Activated B cell treated with CpG ODN at 0.5 μM for 24 hours (primary cell): ENCODE data around the gene MON2. TPM values are rescaled to one million over a fixed set of nuclear protein-coding genes. Genes with fewer than 3 reads are reported as not detected.

Experiments used
- ATAC-seq: fragments of 200-7000 bp; cut with Tn5 transposase; one replicate; pipeline ENCODE4 v1.10.0; 2021; ENCODE audit warnings: low read depth, mild to moderate bottlenecking, moderate library complexity
- CTCF ChIA-PET: fragments of 350-600 bp; sonication (Branson Sonifier 250); formaldehyde crosslinking; loops from one replicate; lab custom pipeline; 2021; ENCODE audit warnings: antibody characterized with exemption; lab: Charles Lee
- POLR2A ChIA-PET: fragments of 350-600 bp; sonication (Branson Sonifier 250); formaldehyde crosslinking; loops from one replicate; lab custom pipeline; 2021; ENCODE audit warnings: antibody characterized with exemption; lab: Charles Lee
- DNase-seq: peaks from one replicate; pipeline ENCODE4 v3.0.0; 2022
- H3K27ac Mint-ChIP-seq: one replicate; pipeline ENCODE4 v1.8.0; 2020; ENCODE audit warnings: mixed read lengths
- H3K27me3 Mint-ChIP-seq: one replicate; pipeline ENCODE4 v1.8.0; 2021; ENCODE audit warnings: mixed read lengths
- H3K36me3 Mint-ChIP-seq: one replicate; pipeline ENCODE4 v1.8.0; 2021; ENCODE audit warnings: low read depth, mixed read lengths
- H3K4me1 Mint-ChIP-seq: one replicate; pipeline ENCODE4 v1.8.0; 2021; ENCODE audit warnings: mixed read lengths
- H3K4me3 Mint-ChIP-seq: one replicate; pipeline ENCODE4 v1.8.0; 2020; ENCODE audit warnings: mild to moderate bottlenecking, mixed read lengths
- H3K9me3 Mint-ChIP-seq: one replicate; pipeline ENCODE4 v1.8.0; 2020; ENCODE audit warnings: mixed read lengths
- CTCF ChIP-seq: fragments of 200-600 bp; IDR thresholded peaks from one replicate; pipeline ENCODE4 v1.8.0; 2022; ENCODE audit warnings: antibody characterized with exemption, mild to moderate bottlenecking
- intact Hi-C: fragments of 100-400 bp; cut with micrococcal nuclease; formaldehyde crosslinking; loops from one replicate; pipeline ENCODE4 v1.15.1; 2024
- total RNA-seq: library from RNA; stranded (reverse); gene quantifications from 2 replicates; pipeline ENCODE4 v1.2.3, GENCODE V29; 2022

The MON2 gene
- total RNA-seq, 1 donor from 2014 or later, result 69.9 TPM

GRCh38 chr12:62642486-62642885, 175.9 kb downstream of the MON2 start:
- CTCF ChIA-PET, result interaction anchor here (1.3 kb wide), 1 partner anchor 10 kb away, joined by 3 read pairs; no protein-coding TSS in a partner anchor
- Mint-ChIP-seq H3K4me1 (peaks cover 6% of the 10 kb centered on the region), H3K4me3 (no peak overlapping the region), H3K27ac (no peak overlapping the region), H3K36me3 (no peaks in the 10 kb centered on the region), H3K9me3 (no peaks in the 10 kb centered on the region), H3K27me3 (peaks cover 8% of the 10 kb centered on the region)
- DNase-seq (no peak), ATAC-seq (no peak)
- TF ChIP-seq CTCF, result no peak
- intact Hi-C loops, result no loop called here
- POLR2A ChIA-PET, result interaction anchor here (0.6 kb wide), 1 partner anchor 38 kb away, joined by 5 read pairs; no protein-coding TSS in a partner anchor

GRCh38 chr12:62643486-62643885, 176.9 kb downstream of the MON2 start:
- H3K27me3 Mint-ChIP-seq, result peaks cover 6% of the 10 kb centered on the region
- no peak overlapping the region for H3K27ac Mint-ChIP-seq
- no peak for TF ChIP-seq CTCF
- H3K9me3 Mint-ChIP-seq, result no peaks in the 10 kb centered on the region
- POLR2A ChIA-PET, result no interaction called here
- CTCF ChIA-PET, result no interaction called here
- no peak for DNase-seq
- intact Hi-C loops, result no loop called here
- H3K36me3 Mint-ChIP-seq, result no peaks in the 10 kb centered on the region
- no peak for ATAC-seq
- H3K4me1 Mint-ChIP-seq, result peaks cover 6% of the 10 kb centered on the region
- H3K4me3 Mint-ChIP-seq, result no peak overlapping the region

- no peak overlapping the region for H3K4me3 Mint-ChIP-seq
- H3K4me1 Mint-ChIP-seq, result peaks cover under 1% of the 10 kb centered on the region
- no peak overlapping the region for H3K27ac Mint-ChIP-seq
- ATAC-seq, result no peak
- DNase-seq, result no peak
- no peak for TF ChIP-seq CTCF
- no peaks in the 10 kb centered on the region for H3K36me3 Mint-ChIP-seq
- ChIA-PET POLR2A (no interaction called here), CTCF (no interaction called here)
- peaks cover 5% of the 10 kb centered on the region for H3K27me3 Mint-ChIP-seq
- intact Hi-C loops, result no loop called here
- H3K9me3 Mint-ChIP-seq, result no peaks in the 10 kb centered on the region
These were observed 179.9 kb downstream of the MON2 start for GRCh38 chr12:62646566-62646965.

- CTCF ChIA-PET, result no interaction called here
- no peak for ATAC-seq
- Mint-ChIP-seq H3K9me3 (no peaks in the 10 kb centered on the region), H3K36me3 (no peaks in the 10 kb centered on the region), H3K4me3 (no peak overlapping the region), H3K27ac (no peak overlapping the region), H3K27me3 (peaks cover 4% of the 10 kb centered on the region), H3K4me1 (no peaks in the 10 kb centered on the region)
- no peak for DNase-seq
- no peak for TF ChIP-seq CTCF
- POLR2A ChIA-PET, result no interaction called here
- intact Hi-C loops, result no loop called here
These were observed 181.0 kb downstream of the MON2 start for GRCh38 chr12:62647586-62647985.

- TF ChIP-seq CTCF, result no peak
- no peaks in the 10 kb centered on the region for H3K27me3 Mint-ChIP-seq
- no peak overlapping the region for H3K27ac Mint-ChIP-seq
- CTCF ChIA-PET, result no interaction called here
- H3K9me3 Mint-ChIP-seq, result no peaks in the 10 kb centered on the region
- no peak overlapping the region for H3K4me3 Mint-ChIP-seq
- intact Hi-C loops, result no loop called here
- POLR2A ChIA-PET, result no interaction called here
- no peaks in the 10 kb centered on the region for H3K36me3 Mint-ChIP-seq
- DNase-seq, result no peak
- no peaks in the 10 kb centered on the region for H3K4me1 Mint-ChIP-seq
- no peak for ATAC-seq
These were observed 182.9 kb downstream of the MON2 start for GRCh38 chr12:62649412-62650138.

Other genes with a start within 250 kb of the MON2 start
- 122 and 150 TPM in 2 replicates for gene USP15, start 206.4 kb upstream of the MON2 start, total RNA-seq